Right lobe of liver (tissue), 6 donors: ENCODE results near the gene RGS11. TPM values are rescaled to one million over a fixed set of nuclear protein-coding genes. Genes with fewer than 3 reads are reported as not detected.

Experiments used
- ATAC-seq, 4 donors: fragments of 200-7000 bp; cut with Tn5 transposase; one replicate each; pipeline ENCODE4 v1.9.1; 2020; ENCODE audit warnings: mild to moderate bottlenecking in 4 of 4, moderate library complexity in 4 of 4
- DNase-seq, 3 donors: peaks; one replicate each; pipeline ENCODE4 v3.0.0-alpha.2; 2020
- H3K27ac ChIP-seq, 3 donors: fragments of 200-600 bp; one replicate each; pipeline ENCODE4 v1.8.0; 2022
- H3K27me3 ChIP-seq, 2 donors: fragments of 200-600 bp; one replicate each; pipeline ENCODE4 v1.8.0; 2022
- H3K36me3 ChIP-seq, 4 donors: fragments of 200-600 bp; sonication (generic) in 1 of 4; one replicate each; pipeline versions ENCODE4 v1.5.1 to v1.8.0; 2017 to 2022; ENCODE audit warnings: control low read depth in 1 of 4
- H3K4me1 ChIP-seq, 4 donors: fragments of 200-600 bp; sonication (generic) in 1 of 4; one replicate each; pipeline versions ENCODE4 v1.5.1 to v1.8.0; 2017 to 2022; ENCODE audit warnings: control low read depth in 1 of 4
- H3K4me3 ChIP-seq, 3 donors: fragments of 200-600 bp; one replicate each; pipeline ENCODE4 v1.8.0; 2022
- H3K9me3 ChIP-seq, 4 donors: fragments of 200-600 bp; sonication (generic) in 1 of 4; one replicate each; pipeline versions ENCODE4 v1.5.1 to v1.8.0; 2017 to 2022; ENCODE audit warnings: control low read depth in 1 of 4
- POLR2A ChIP-seq: fragments of 450-650 bp; IDR thresholded peaks from one replicate; pipeline ENCODE4 v1.6.1; 2017; ENCODE audit warnings: antibody characterized with exemption, mild to moderate bottlenecking
- WGBS: methylation state at CpG from one replicate; pipeline ENCODE4 v1.1.6; 2018; ENCODE audit warnings: low coverage, low lambda C conversion rate; ENCODE audit not compliant: insufficient coverage; ENCODE audit errors: missing lambda C conversion rate; 5-methylcytosine and 5-hydroxymethylcytosine counted together
- intact Hi-C, 2 donors: fragments of 100-400 bp; cut with DNase I; formaldehyde crosslinking; loops; one replicate each; pipeline versions ENCODE4 v1.11.2 to v1.14.1; 2022
- total RNA-seq, 6 experiments: library from RNA; depleted of rRNA in 2 of 6; stranded (reverse); fragments of >200 nt in 2 of 6; fragmentation: NEBNext Ultra II Directional in 3 of 6; extraction: Animal tissue kit (Norgen Biotek cat#: 25700) in 3 of 6; gene quantifications; one replicate each; pipeline versions ENCODE4 v1.1.0 to v1.2.4, GENCODE V29; 2016 to 2023
- TF ChIP-seq, protein P1 (sequence below), 4 donors: fragments of 200-600 bp in 3 of 4; fragments of 450-650 bp in 1 of 4; IDR thresholded peaks; one replicate each; pipeline versions ENCODE4 v1.5.1 to v1.8.0; 2016 to 2022; ENCODE audit warnings: antibody characterized with exemption in 4 of 4, mild to moderate bottlenecking in 2 of 4
- donor health status: DM: no; HTN: yes; CAD: no.
- donor health status: DM: no; HTN: no; CAD: no.
- donor health status: DM: no; HTN: no; CAD: no.
- donor health status: DM: no; HTN: yes; CAD: no.
- donor health status: DM: no; HTN: yes; CAD: no.

Gene RGS11
- total RNA-seq, 6 experiments from 2014 or later, result 0.37 to 1.3 (median 0.80) TPM

DNA sequence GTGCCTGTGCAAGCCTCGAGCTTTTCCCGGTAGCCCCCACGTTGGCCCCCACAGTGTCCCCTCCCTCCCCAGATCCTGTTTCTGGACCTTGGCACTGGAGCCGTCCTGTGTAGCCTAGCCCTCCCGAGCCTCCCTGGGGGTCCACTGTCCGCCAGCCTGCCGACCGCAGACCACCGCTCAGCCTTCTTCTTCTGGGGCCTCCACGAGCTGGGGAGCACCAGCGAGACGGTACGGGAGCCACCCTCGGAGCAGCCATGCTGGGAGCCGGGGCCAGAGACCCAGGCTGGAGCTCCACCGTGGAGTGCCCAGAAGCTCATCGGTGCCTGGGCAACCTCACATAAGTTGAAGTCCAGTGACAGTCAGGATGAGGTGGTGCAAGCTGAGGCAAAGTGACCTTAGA is 11.8 kb downstream of the RGS11 start:
- no peaks in the 10 kb centered on the region for H3K4me1 ChIP-seq
- WGBS, result 93% methylated on average over 7 of the region's 17 CpGs
- H3K27ac ChIP-seq, result no peak overlapping the region
- no peaks in the 10 kb centered on the region for H3K9me3 ChIP-seq
- intact Hi-C loops, result no loop called here
- TF ChIP-seq POLR2A, result no peak
- TF ChIP-seq, protein P1, sequence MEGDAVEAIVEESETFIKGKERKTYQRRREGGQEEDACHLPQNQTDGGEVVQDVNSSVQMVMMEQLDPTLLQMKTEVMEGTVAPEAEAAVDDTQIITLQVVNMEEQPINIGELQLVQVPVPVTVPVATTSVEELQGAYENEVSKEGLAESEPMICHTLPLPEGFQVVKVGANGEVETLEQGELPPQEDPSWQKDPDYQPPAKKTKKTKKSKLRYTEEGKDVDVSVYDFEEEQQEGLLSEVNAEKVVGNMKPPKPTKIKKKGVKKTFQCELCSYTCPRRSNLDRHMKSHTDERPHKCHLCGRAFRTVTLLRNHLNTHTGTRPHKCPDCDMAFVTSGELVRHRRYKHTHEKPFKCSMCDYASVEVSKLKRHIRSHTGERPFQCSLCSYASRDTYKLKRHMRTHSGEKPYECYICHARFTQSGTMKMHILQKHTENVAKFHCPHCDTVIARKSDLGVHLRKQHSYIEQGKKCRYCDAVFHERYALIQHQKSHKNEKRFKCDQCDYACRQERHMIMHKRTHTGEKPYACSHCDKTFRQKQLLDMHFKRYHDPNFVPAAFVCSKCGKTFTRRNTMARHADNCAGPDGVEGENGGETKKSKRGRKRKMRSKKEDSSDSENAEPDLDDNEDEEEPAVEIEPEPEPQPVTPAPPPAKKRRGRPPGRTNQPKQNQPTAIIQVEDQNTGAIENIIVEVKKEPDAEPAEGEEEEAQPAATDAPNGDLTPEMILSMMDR (IDR thresholded peaks at IDR 0.05), result no peak
- no peak for ATAC-seq
- peak in 1 of 3 donors; percentile 19 for DNase-seq
- H3K36me3 ChIP-seq, result peaks cover 0 to 32% (median 2%) of the 10 kb centered on the region in 4 donors
- no peaks in the 10 kb centered on the region for H3K27me3 ChIP-seq
- H3K4me3 ChIP-seq, result no peak overlapping the region

DNA sequence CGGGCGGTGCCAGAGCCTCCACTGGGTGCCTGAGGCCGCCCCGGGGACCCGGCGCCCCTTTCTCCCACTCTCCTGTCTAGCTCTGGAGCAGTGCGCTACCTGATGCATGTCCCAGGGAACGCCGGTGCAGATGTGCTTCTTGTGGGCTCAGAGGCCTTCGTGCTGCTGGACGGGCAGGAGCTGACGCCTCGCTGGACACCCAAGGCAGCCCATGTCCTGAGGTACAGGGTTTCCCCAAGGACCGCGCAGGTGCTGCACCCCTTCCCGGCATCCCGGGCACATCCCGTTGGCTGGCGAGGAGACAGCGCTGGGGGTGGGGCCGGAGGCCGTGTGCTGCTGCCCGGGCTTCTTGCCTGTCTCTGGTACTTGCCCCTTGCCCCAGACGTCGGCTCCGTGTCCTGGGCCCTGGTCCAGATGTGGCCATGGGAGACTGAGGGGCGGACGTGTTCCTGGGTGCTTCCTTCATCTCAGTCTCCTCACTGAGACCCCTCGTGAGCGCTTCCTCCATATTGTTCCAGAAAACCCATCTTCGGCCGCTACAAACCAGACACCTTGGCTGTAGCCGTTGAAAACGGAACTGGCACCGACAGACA is 12.5 kb downstream of the RGS11 start:
- intact Hi-C loops, result no loop called here
- Histone ChIP-seq H3K4me3 (no peak overlapping the region), H3K9me3 (no peaks in the 10 kb centered on the region), H3K27ac (no peak overlapping the region), H3K27me3 (no peaks in the 10 kb centered on the region), H3K36me3 (peaks cover 0 to 32% (median 2%) of the 10 kb centered on the region in 4 donors), H3K4me1 (no peaks in the 10 kb centered on the region)
- no peak for ATAC-seq
- TF ChIP-seq, protein P1 (IDR thresholded peaks at IDR 0.05), result no peak
- no peak for TF ChIP-seq POLR2A
- DNase-seq, result no peak
- WGBS, result 89% methylated on average over 14 of the region's 35 CpGs

DNA sequence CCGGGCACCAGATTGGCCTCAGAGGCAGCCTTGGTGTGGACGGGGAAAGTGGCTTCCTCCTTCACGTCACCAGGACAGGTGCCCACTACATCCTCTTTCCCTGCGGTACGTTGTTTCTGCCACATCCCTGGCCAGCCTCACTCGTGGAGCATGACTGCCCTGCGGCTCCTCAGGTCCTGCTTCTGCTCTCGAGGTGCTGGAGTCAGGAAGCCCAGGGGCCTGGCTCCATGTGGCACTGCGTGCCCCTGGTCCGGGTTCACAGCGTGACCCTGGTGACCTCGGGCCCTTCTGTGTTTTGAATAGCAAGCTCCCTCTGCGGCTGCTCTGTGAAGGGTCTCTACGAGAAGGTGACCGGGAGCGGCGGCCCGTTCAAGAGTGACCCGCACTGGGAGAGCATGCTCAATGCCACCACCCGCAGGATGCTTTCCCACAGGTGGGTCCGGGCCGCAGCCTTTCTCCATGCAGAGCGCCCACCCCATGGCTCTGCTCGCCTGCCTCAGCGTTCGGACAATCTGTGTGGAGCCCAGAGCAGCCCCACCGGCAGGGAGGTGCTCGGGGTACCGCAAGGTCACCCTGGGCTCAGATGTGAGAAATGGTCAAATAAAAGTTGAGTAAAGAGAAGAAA is 13.5 kb downstream of the RGS11 start:
- H3K27ac ChIP-seq, result no peak overlapping the region
- H3K9me3 ChIP-seq, result no peaks in the 10 kb centered on the region
- no peak for ATAC-seq
- intact Hi-C loops, result no loop called here
- peaks cover 0 to 32% (median 2%) of the 10 kb centered on the region in 4 donors for H3K36me3 ChIP-seq
- no peaks in the 10 kb centered on the region for H3K27me3 ChIP-seq
- no peaks in the 10 kb centered on the region for H3K4me1 ChIP-seq
- no peak for DNase-seq
- WGBS, result 91% methylated on average over 12 of the region's 29 CpGs
- TF ChIP-seq, protein P1 (IDR thresholded peaks at IDR 0.05), result no peak
- no peak for TF ChIP-seq POLR2A
- no peak overlapping the region for H3K4me3 ChIP-seq

DNA sequence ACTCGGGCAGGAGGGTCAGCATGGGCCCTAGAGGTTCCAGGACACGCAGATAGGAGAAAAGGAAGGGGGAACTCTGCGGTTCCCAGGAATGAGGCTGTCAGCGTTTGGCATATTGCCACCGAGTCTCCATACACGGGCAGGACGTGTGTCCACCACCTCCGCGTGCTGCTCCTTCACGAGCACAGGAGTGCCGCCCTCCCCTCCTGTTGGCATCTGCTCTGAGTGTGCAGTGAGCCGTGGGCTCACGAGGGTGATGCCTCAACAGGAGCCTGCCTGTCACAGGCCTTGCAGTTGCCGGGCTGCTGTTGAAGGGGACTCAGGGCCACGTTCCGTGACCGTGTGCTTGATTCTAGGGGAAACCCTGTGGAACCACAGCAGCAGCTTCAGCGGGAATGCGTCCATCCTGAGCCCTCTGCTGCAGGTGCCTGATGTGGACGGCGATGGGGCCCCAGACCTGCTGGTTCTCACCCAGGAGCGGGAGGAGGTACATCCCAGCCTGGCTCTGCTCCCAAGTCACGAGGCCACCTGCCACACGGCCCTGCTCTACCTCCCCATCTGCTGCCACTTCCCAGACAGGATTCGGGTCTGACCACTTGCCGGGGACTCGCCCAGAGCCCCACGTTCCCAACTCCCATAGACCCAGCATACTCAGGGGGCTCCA is 14.6 kb downstream of the RGS11 start:
- intact Hi-C loops, result no loop called here
- Histone ChIP-seq H3K4me1 (no peaks in the 10 kb centered on the region), H3K4me3 (no peak overlapping the region), H3K27ac (no peak overlapping the region), H3K36me3 (peaks cover 0 to 32% (median 3%) of the 10 kb centered on the region in 4 donors), H3K27me3 (no peaks in the 10 kb centered on the region), H3K9me3 (no peaks in the 10 kb centered on the region)
- TF ChIP-seq, protein P1 (IDR thresholded peaks at IDR 0.05), result no peak
- no peak for TF ChIP-seq POLR2A
- DNase-seq (peak in 1 of 3 donors; percentile 47), ATAC-seq (no peak)
- 90% methylated on average over 2 of the region's 28 CpGs for WGBS
